Fibroblast of the conjunctiva (primary cell): Measurements from ENCODE around the gene ABCC4.
"Not testable (repeated sequence)": the region's sequence is repeated elsewhere in the genome, so short reads cannot be mapped to it uniquely, and the experiment has no call there.

Source experiments
- DNase-seq: peaks from one replicate; pipeline ENCODE4 v3.0.0-alpha.2; 2010; ENCODE audit warnings: low read depth

ABCC4 gene

GRCh38 chr13:95193509-95194230 lies 107.6 kb downstream of the ABCC4 start:
- no peak for DNase-seq

DNA sequence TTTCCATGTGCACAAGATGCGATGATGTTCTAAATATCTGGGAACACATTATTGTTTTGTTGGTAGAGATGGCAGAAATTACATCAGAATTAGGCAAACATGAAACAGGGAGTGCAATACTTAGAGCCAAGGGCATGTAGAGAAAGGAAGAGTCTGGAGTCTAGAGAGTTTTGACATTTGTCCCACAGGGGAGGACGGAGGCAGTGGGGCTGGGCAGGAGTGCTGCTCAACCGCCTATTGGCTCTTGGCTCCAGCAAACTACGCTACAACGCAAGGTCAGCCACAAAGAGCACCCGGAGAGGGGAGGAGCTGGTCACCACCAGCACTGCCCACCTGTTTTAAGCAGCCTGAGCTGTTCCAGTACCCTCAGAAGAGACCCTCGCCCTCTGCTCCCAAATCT lies 108.3 kb downstream of the ABCC4 start:
- no peak for DNase-seq

- DNase-seq = not testable (repeated sequence)
These were observed 108.7 kb downstream of the ABCC4 start for GRCh38 chr13:95192564-95192945.

GRCh38 chr13:95191821-95192563 lies 109.3 kb downstream of the ABCC4 start:
- DNase-seq = peak; percentile 71

DNA sequence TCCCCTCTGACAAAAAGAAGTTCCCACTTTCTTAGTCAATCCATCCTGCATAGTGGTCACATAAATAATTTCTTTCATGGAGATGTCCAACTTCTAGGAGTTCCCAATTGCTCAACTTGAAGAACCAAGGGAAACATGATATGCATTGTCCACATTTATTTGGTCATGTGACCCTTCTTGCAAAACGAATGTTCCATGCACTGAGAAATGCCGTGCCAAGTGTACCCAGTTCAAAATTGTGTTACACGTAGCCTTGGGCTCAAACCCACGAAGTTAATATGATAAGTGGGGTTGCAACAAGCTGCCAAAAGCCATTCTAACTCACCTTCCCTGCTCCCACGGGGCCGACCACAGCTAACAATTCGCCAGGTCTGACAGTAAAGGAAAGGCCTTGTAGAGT lies 113.1 kb downstream of the ABCC4 start:
- no peak for DNase-seq

DNA sequence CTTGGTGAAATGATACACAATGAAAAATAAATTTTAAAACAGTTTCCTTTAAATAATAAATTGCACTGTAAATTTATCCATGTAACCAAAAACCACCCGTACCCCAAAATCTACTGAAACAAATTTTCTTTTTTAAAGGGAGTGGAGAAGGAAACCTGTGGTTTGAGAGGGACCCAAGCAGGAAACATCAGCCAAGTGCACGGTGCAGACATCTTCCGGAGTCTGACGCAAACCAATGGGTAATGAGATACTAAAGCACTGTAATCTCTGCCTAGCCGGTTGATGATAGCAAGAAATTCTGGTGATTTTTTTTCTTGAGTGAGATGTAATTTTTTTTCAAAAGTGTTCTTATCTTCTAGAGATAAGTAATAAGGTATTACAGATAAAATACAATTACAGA lies 115.4 kb downstream of the ABCC4 start:
- no peak for DNase-seq

DNA sequence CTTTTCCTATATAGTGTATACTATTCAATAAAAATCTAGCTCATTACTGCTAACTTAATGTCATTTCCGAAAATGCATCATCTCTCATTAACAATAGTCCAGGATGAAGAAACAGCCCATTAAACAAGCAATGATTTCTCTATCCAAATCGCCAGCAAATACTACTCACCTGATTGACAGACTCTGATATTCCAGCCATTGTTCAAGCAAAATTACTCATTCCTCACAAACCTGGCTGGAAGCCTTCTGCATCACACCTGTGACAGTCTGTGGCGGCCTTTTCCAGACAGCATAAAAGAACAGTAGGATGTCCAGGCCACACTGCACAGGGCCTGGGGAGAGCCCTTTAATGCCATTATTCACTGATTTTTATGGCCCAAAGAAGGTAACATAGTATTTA lies 115.9 kb downstream of the ABCC4 start:
- no peak for DNase-seq

GRCh38 chr13:95184317-95184716 lies 116.9 kb downstream of the ABCC4 start:
- DNase-seq = no peak

GRCh38 chr13:95182570-95183265 lies 118.5 kb downstream of the ABCC4 start:
- no peak for DNase-seq

GRCh38 chr13:95181586-95181985 lies 119.7 kb downstream of the ABCC4 start:
- DNase-seq = no peak

GRCh38 chr13:95180513-95181245 lies 120.6 kb downstream of the ABCC4 start:
- DNase-seq = no peak

GRCh38 chr13:95176611-95177259 lies 124.5 kb downstream of the ABCC4 start:
- DNase-seq = no peak

GRCh38 chr13:95174517-95174916 lies 126.7 kb downstream of the ABCC4 start:
- no peak for DNase-seq

GRCh38 chr13:95168191-95168590 lies 133.1 kb downstream of the ABCC4 start:
- no peak for DNase-seq

DNA sequence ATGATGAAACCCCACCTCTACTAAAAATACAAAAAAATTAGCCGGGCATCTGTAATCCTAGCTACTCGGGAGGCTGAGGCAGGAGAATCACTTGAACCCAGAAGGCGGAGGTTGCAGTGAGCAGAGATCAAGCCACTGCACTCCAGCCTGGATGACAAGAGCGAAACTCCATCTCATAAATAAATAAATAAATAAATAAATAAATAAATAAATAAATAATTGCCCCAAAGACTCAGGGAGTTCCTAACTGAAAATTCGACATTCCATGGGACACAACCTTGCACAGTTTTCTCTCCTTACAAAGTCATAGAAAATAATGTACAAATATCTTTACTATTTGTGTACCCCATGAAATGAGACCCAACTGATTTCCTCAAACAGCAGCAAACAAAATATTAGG lies 134.2 kb downstream of the ABCC4 start:
- DNase-seq = not testable (repeated sequence)

GRCh38 chr13:95164830-95165229 lies 136.4 kb downstream of the ABCC4 start:
- no peak for DNase-seq

- no peak for DNase-seq
These were observed 140.9 kb downstream of the ABCC4 start for GRCh38 chr13:95160112-95160906.

DNA sequence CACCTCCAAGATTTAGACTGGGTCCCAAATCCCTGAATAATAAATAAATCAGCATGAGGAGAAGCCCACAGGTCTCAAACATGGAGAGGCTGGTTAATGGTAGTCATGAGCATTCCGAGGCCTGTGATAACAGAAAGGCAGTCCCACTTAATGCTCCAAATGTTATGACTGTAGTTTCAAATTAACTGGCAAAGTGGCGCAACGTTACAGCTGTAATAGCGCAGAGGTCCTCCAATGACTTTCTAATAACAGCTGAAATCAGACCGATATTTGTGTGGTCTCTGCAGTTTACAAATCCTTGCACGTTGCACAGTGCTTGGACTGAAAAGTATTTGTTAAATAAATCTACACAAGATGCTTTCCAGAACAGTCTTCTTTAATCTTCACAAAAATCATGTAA lies 141.8 kb downstream of the ABCC4 start:
- no peak for DNase-seq

DNA sequence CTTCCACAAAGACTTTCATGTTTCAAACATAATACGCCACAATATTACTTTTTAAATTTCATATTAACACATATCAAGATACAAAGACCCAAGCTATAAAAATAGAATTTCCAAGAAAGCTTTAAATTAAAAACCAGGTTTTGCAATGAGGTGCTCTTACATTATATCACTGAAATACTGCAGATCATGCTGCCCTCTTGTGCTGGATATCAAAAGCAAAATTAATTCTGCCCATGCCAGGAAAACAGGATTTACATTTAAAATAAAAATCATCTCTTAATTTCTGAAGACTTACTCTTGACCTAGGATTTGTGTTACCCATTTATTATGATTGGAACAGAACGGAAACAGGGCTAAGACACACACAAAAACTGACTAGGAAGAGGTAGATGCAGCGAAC lies 145.0 kb downstream of the ABCC4 start:
- peak; percentile 16 for DNase-seq

GRCh38 chr13:95155504-95155903 lies 145.7 kb downstream of the ABCC4 start:
- DNase-seq = no peak

- DNase-seq = no peak
These were observed 146.2 kb downstream of the ABCC4 start for GRCh38 chr13:95155093-95155492.
